Colon (tissue), 2 donors: ENCODE data around the gene CHRDL1.
A peak's percentile ranks its signal among the peaks of the same experiment; 100 is the strongest.

ENCODE experiments used
- FAIRE-seq: peaks from 2 replicates; lab custom pipeline; 2012; peaks lifted over from hg19 to GRCh38; lab: Jason Lieb, UNC
- donor health status: control.
- donor health status: control.

The CHRDL1 gene

GRCh38 chrX:110657073-110657472, 138.5 kb downstream of the CHRDL1 start:
- FAIRE-seq, result no peak

DNA sequence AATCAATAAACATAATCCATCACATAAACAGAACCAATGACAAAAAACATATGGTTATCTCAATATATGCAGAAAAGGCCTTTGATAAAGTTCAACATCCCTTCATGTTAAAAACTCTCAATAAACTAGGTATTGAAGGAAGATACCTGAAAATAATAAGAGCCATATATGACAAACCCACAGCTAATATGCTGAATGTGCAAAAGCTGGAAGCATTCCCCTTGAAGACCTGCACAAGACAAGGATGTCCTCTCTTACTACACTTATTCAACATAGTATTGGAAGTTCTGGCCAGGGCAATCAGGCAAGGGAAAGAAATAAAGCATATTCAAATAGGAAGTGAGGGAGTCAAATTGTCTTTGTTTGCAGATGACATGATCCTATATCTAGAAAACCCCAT, 141.3 kb downstream of the CHRDL1 start:
- FAIRE-seq, result peak; percentile 14

- FAIRE-seq, result no peak
Measured at GRCh38 chrX:110646386-110646785, 149.2 kb downstream of the CHRDL1 start.
